GM18907 (cell line): ENCODE data around the gene OPN5.

Experiments used
- ATAC-seq: cut with Tn5 transposase; IDR thresholded peaks from one replicate; pipeline ENCODE4 v1.9.1; 2021; ENCODE audit warnings: mild to moderate bottlenecking, moderate library complexity; ENCODE audit not compliant: unreplicated experiment

OPN5 gene

GRCh38 chr6:47787620-47788497 is 6.0 kb downstream of the OPN5 start:
- peak; percentile 82 for ATAC-seq

GRCh38 chr6:47788498-47788884 is 6.7 kb downstream of the OPN5 start:
- no peak for ATAC-seq

DNA sequence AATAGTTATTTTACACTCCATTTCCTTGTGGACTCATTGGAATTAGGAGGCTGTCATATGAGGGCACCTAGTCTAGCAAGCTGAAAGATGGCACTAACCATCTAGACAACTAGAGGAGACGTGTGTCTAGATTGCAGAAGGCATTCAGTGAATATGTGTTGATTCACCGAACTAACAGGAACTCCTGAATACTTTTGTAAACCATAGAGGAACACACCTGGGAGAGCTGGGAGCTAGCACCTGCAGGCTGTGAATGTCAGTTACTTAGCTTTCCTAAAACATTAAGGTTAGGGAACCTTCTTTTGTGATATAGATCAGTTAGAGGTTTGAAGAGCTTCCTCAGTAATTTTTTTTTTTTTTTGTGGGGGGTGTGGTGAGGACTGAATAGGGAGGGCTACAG is 7.7 kb downstream of the OPN5 start:
- ATAC-seq, result no peak

DNA sequence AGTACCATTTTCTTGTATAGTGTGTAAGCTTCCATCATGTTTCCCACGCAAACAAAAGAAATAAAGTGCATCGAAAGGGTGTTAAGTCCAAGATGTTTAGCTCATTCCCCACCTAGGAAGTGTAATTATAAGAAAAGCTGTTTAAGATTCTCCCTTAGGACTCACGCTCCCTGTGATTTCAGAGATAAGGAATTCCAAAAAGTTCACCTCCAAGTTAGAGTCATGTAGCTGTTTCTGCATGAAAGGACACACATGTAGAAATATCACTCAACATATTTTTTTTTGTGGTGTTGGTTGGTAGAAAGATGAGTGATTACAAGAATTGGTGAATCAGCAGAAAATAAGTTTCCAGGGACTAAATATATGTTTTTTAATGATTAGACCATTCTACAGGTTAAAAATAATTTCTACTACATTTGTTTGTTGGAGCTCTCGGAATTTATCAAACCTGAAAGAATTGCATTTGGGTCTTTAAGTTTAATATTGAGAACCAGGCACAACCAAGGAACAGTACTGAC is 10.4 kb downstream of the OPN5 start:
- no peak for ATAC-seq

DNA sequence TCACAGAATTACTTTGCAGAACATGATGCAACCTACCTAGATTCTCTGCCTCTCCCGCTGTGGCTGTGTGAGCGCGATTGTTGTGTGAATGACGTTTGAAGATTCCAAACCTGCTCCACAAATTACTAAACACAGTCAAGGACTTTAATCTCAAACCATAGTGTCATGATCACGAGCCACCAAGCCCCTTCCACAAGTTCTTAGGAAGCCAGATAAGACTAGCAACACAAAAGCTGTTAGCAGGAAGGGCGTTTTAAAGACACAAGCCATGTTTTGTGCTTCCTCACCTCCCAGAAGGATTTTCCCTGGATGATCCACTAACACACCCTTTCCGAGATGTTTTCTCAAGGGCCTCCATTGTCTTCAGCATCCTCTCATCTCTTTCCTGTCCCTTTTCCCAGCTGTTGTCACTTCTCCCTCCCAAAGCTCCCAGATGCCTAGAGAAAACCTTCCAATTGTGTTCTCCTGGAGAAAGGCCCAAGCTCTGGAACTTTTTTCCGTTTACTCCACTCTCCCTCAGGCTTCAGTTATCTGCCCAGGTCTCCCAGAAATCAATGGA is 12.8 kb downstream of the OPN5 start:
- no peak for ATAC-seq

GRCh38 chr6:47801984-47802383 is 20.2 kb downstream of the OPN5 start:
- ATAC-seq, result no peak

DNA sequence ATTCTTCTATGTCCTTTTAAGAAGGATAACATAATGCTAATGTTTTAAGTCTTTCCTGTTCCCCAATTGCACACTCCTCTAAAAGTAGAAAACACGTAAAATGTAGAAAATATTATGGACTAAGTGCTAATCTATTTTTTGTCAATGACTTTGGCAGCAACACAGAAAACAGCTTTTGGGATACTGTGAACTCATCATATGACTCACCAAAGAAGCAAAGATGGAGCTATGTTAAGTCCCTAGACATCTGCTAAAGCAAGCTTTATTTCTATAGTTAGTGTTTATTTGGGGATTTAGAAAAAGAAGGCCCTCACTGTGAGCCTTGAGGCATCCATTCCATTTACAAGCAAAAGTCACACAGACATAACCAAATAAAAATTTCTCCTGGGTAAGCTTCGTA is 23.0 kb downstream of the OPN5 start:
- ATAC-seq, result no peak

GRCh38 chr6:47809873-47810272 is 28.0 kb downstream of the OPN5 start:
- no peak for ATAC-seq

GRCh38 chr6:47810885-47811284 is 29.1 kb downstream of the OPN5 start:
- no peak for ATAC-seq

DNA sequence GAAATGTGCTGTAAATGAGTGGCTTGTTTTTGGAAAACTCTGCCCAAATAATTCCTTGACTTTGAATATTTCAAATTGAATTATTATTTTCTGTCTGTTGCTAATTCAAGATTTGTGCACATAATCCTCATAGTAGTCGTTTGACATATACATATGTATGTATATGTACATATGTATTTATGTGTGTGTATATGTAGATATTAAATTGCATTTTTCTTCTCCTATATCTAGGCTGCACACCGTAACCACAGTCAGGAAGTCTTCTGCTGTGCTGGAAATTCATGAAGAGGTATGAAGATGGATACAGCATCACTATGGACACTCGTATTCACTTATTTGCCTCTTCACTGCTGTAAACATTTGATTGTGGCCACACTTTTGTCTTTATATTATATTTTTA is 29.6 kb downstream of the OPN5 start:
- ATAC-seq, result no peak

GRCh38 chr6:47817749-47818148 is 35.9 kb downstream of the OPN5 start:
- no peak for ATAC-seq

DNA sequence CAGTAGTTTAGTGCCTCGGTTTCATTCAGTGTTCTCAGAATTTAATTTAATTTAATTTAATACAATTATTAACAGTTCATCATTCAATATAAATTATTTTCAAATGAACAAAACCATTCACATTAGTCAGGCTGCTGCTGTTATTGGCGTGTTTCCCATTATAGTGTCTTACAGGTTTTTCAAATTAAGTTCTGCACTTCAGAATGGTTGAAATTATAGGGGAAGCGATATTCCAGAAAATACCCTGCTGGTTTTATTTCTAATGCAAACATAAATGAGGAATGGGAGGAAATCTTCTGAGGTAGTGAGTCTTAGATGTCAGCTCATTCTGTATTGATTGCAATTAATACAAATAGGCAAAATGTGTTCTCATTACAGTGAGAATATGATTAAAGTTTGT is 37.6 kb downstream of the OPN5 start:
- no peak for ATAC-seq

GRCh38 chr6:47822856-47823554 is 41.2 kb downstream of the OPN5 start:
- ATAC-seq, result no peak

GRCh38 chr6:47832386-47833100 is 50.7 kb downstream of the OPN5 start:
- no peak for ATAC-seq

GRCh38 chr6:47834196-47834595 is 52.4 kb downstream of the OPN5 start:
- no peak for ATAC-seq

- no peak for ATAC-seq
Measured at GRCh38 chr6:47836046-47836445, 54.2 kb downstream of the OPN5 start.

DNA sequence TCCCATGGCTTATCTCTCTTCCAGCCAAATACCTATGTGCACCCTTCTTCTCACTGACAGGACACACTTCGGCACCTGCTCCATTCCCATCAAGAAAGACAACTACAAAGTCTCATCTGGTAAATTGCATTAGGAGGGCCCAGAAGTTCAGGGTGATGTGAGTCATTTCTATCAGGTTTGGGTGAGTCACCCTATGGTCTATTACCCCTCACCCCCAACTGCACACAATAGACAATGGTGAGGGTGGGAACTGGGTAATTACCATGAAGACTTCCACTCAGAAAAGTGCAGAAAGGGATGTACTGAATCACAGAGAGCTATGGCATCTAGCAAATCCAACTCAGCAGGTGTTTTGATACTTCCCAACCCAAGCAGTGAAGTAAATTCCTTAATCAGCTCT is 54.8 kb downstream of the OPN5 start:
- ATAC-seq, result peak; percentile 79

GRCh38 chr6:47839645-47840044 is 57.8 kb downstream of the OPN5 start:
- no peak for ATAC-seq

GRCh38 chr6:47844881-47845280 is 63.0 kb downstream of the OPN5 start:
- no peak for ATAC-seq

GRCh38 chr6:47846752-47847151 is 64.9 kb downstream of the OPN5 start:
- ATAC-seq, result no peak

DNA sequence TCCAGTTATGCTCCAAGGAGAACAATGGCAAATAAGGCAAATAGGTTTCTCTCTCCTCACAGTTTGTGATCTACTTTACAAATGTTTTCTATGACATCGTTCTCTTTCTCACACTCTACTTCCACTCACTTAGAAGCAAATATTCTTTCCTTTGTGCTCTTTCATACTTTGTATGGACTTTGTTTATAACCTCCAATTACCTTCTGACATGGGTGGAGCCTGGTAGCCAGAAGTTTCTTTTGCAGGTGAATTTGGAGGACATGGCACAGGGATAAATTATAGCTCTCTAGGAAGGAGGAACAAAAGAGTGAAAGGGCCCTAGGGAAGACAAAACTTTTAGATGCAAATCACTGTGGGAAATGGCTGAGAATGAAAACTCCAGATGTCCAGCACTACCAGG is 69.3 kb downstream of the OPN5 start:
- ATAC-seq, result no peak
